ENCODE measurements around the gene NIPAL4. TPM values are rescaled to one million over a fixed set of nuclear protein-coding genes. Genes with fewer than 3 reads are reported as not detected.
A peak's percentile ranks its signal among the peaks of the same experiment; 100 is the strongest.
"Not testable (repeated sequence)": the region's sequence is repeated elsewhere in the genome, so short reads cannot be mapped to it uniquely, and the experiment has no call there.

NIPAL4 gene
- total RNA-seq, 2 donors from 2014 or later: 0.12 to 1.8 TPM

GRCh38 chr5:157479612-157480510 lies 19.8 kb downstream of the NIPAL4 start:
- DNase-seq (no peak), ATAC-seq (no peak)
- intact Hi-C loops (cut with DNase I): loop anchor here in 1 of 2 donors (5.0 kb wide), 2 partner anchors 113 to 153 kb away; no protein-coding TSS in a partner anchor

- no peak for DNase-seq
- intact Hi-C loops (cut with DNase I): no loop called here
- ATAC-seq: no peak
These were observed 21.3 kb downstream of the NIPAL4 start for GRCh38 chr5:157481265-157481664.

- intact Hi-C loops (cut with DNase I): no loop called here
- ATAC-seq: no peak
- DNase-seq: no peak
These were observed 21.7 kb downstream of the NIPAL4 start for GRCh38 chr5:157481666-157482065.

- ATAC-seq; DNase-seq; intact Hi-C loops (cut with DNase I): not testable (repeated sequence)
These were observed 22.7 kb downstream of the NIPAL4 start for GRCh38 chr5:157482702-157483101.

- ATAC-seq (peak; percentile 58 to 84), DNase-seq (peak; percentile 53)
- intact Hi-C loops (cut with DNase I): no loop called here
These were observed 24.8 kb downstream of the NIPAL4 start for GRCh38 chr5:157484768-157485167.

GRCh38 chr5:157485340-157485739 lies 25.3 kb downstream of the NIPAL4 start:
- DNase-seq (no peak), ATAC-seq (no peak)
- intact Hi-C loops (cut with DNase I): no loop called here

- intact Hi-C loops (cut with DNase I): no loop called here
- no peak for DNase-seq
- ATAC-seq: no peak
These were observed 25.8 kb downstream of the NIPAL4 start for GRCh38 chr5:157485811-157486210.

- peak; percentile 9 to 13 for ATAC-seq
- DNase-seq: no peak
These were observed 26.2 kb downstream of the NIPAL4 start for GRCh38 chr5:157486221-157486681.

GRCh38 chr5:157486861-157487260 lies 26.8 kb downstream of the NIPAL4 start:
- ATAC-seq: no peak
- no peak for DNase-seq
- intact Hi-C loops (cut with DNase I): no loop called here

More at GRCh38 chr5:157486221-157486681, 26.2 kb downstream of the NIPAL4 start:
- intact Hi-C loops (cut with DNase I): no loop called here

- DNase-seq: no peak
- ATAC-seq: no peak
- intact Hi-C loops (cut with DNase I): no loop called here
These were observed 27.3 kb downstream of the NIPAL4 start for GRCh38 chr5:157487358-157487757.

- intact Hi-C loops (cut with DNase I): no loop called here
- ATAC-seq (no peak), DNase-seq (no peak)
These were observed 31.5 kb downstream of the NIPAL4 start for GRCh38 chr5:157491471-157491995.

- intact Hi-C loops (cut with DNase I): no loop called here
- DNase-seq: no peak
- ATAC-seq: no peak
These were observed 32.9 kb downstream of the NIPAL4 start for GRCh38 chr5:157492886-157493285.

- no peak for DNase-seq
- intact Hi-C loops (cut with DNase I): no loop called here
- ATAC-seq: peak in 1 of 2 donors; percentile 15
These were observed 34.3 kb downstream of the NIPAL4 start for GRCh38 chr5:157494178-157494832.

- intact Hi-C loops (cut with DNase I): no loop called here
- ATAC-seq: peak in 1 of 2 donors; percentile 8
- no peak for DNase-seq
These were observed 36.9 kb downstream of the NIPAL4 start for GRCh38 chr5:157496864-157497263.

GRCh38 chr5:157497875-157498611 lies 38.0 kb downstream of the NIPAL4 start:
- intact Hi-C loops (cut with DNase I): no loop called here
- DNase-seq (no peak), ATAC-seq (no peak)

GRCh38 chr5:157502143-157502647 lies 42.2 kb downstream of the NIPAL4 start:
- DNase-seq: no peak
- intact Hi-C loops (cut with DNase I): no loop called here
- peak in 1 of 2 donors; percentile 26 for ATAC-seq

GRCh38 chr5:157504053-157504452 lies 44.0 kb downstream of the NIPAL4 start:
- DNase-seq (no peak), ATAC-seq (no peak)
- intact Hi-C loops (cut with DNase I): no loop called here

- ATAC-seq (no peak), DNase-seq (no peak)
- intact Hi-C loops (cut with DNase I): no loop called here
These were observed 45.5 kb downstream of the NIPAL4 start for GRCh38 chr5:157505496-157505895.

- ATAC-seq: peak in 1 of 2 donors; percentile 13
- DNase-seq: no peak
- intact Hi-C loops (cut with DNase I): no loop called here
These were observed 46.1 kb downstream of the NIPAL4 start for GRCh38 chr5:157506066-157506590.

Data from left cardiac atrium (tissue), 4 donors.